H1 (cell line): Measurements from ENCODE around the gene ACTR3C. TPM values are rescaled to one million over a fixed set of nuclear protein-coding genes. Genes with fewer than 3 reads are reported as not detected.
A peak's percentile ranks its signal among the peaks of the same experiment; 100 is the strongest.

ENCODE experiments used
- CTCF ChIA-PET: fragments of 300-600 bp; sonication (Branson Sonifier 250); formaldehyde crosslinking; loops from one replicate; lab custom pipeline; 2021; ENCODE audit not compliant: partially characterized antibody; lab: Charles Lee
- POLR2A ChIA-PET: fragments of 300-600 bp; sonication (Branson Sonifier 250); formaldehyde crosslinking; loops from one replicate; lab custom pipeline; 2021; ENCODE audit warnings: inconsistent platforms; ENCODE audit not compliant: partially characterized antibody; lab: Charles Lee
- DNase-seq, 2 experiments: peaks; one replicate each; pipeline versions ENCODE4 v3.0.0 to v3.0.0-alpha.2; 2010 to 2022; ENCODE audit warnings: low spot score in 2 of 2, low read depth in 1 of 2, mixed read lengths in 1 of 2
- FAIRE-seq: peaks from 2 replicates; lab custom pipeline; 2011; peaks lifted over from hg19 to GRCh38; lab: Jason Lieb, UNC
- H2AFZ ChIP-seq: 2 replicates; pipeline ENCODE4 v1.8.1; 2012; ENCODE audit warnings: low read length, inconsistent platforms
- H2AK5ac ChIP-seq: 2 replicates; pipeline ENCODE4 v1.6.1; 2013; ENCODE audit warnings: low read depth, low read length
- H2BK120ac ChIP-seq: replicated peaks from 2 replicates; pipeline ENCODE3; 2013; ENCODE audit warnings: low read depth, low read length, inconsistent platforms
- H2BK12ac ChIP-seq: 2 replicates; pipeline ENCODE4 v1.6.1; 2013; ENCODE audit warnings: low read depth, low read length
- H2BK15ac ChIP-seq: 2 replicates; pipeline ENCODE4 v1.6.1; 2013; ENCODE audit warnings: low read length
- H2BK20ac ChIP-seq: 2 replicates; pipeline ENCODE4 v1.6.1; 2013; ENCODE audit warnings: low read length
- H2BK5ac ChIP-seq: 2 replicates; pipeline ENCODE4 v1.6.1; 2013; ENCODE audit warnings: low read depth, low read length
- H3K14ac ChIP-seq: 2 replicates; pipeline ENCODE4 v1.6.1; 2013; ENCODE audit warnings: inconsistent platforms; ENCODE audit not compliant: insufficient read length
- H3K18ac ChIP-seq: 2 replicates; pipeline ENCODE4 v1.6.1; 2013; ENCODE audit warnings: low read length; ENCODE audit errors: extremely low read depth
- H3K23ac ChIP-seq: 2 replicates; pipeline ENCODE4 v1.6.1; 2013; ENCODE audit warnings: inconsistent platforms; ENCODE audit not compliant: insufficient read length
- H3K23me2 ChIP-seq: 2 replicates; pipeline ENCODE4 v1.6.1; 2013; ENCODE audit warnings: low read depth, low read length
- H3K27ac ChIP-seq: 2 replicates; pipeline ENCODE4 v1.6.1; 2011; ENCODE audit warnings: low read depth, low read length, inconsistent platforms
- H3K27me3 ChIP-seq, 4 experiments: replicated peaks in 1 of 4; 1 replicate in 1 of 4; 2 replicates in 3 of 4; pipeline versions ENCODE4 v1.6.1 to v1.8.1; 2011 to 2013; ENCODE audit warnings: low read length in 3 of 4, mild to moderate bottlenecking in 3 of 4, inconsistent platforms in 2 of 4, mixed read lengths in 2 of 4, moderate library complexity in 1 of 4; ENCODE audit not compliant: control insufficient read depth in 3 of 4, insufficient read depth in 3 of 4; ENCODE audit errors: extremely low read depth in 1 of 4
- H3K36me3 ChIP-seq, 4 experiments: 2 replicates each; pipeline versions ENCODE4 v1.6.1 to v1.8.1; 2011 to 2013; ENCODE audit warnings: mild to moderate bottlenecking in 4 of 4, low read length in 3 of 4, moderate library complexity in 2 of 4, control low read depth in 1 of 4, inconsistent platforms in 1 of 4; ENCODE audit not compliant: insufficient read depth in 4 of 4, control insufficient read depth in 2 of 4
- H3K4ac ChIP-seq: replicated peaks from 2 replicates; pipeline ENCODE3; 2013; ENCODE audit warnings: low read length, low read depth, mixed read lengths, inconsistent platforms; ENCODE audit not compliant: insufficient read length
- H3K4me1 ChIP-seq, 4 experiments: replicated peaks in 1 of 4; 1 replicate in 1 of 4; 2 replicates in 3 of 4; pipeline versions ENCODE4 v1.6.1 to v1.8.1; 2011 to 2013; ENCODE audit warnings: low read length in 3 of 4, inconsistent platforms in 2 of 4, mixed read lengths in 1 of 4; ENCODE audit not compliant: insufficient read depth in 4 of 4, control insufficient read depth in 3 of 4
- H3K4me2 ChIP-seq, 2 experiments: 2 replicates each; pipeline versions ENCODE4 v1.6.1 to v1.8.1; 2011 to 2013; ENCODE audit warnings: low read depth in 2 of 2, low read length in 2 of 2, control low read depth in 1 of 2, inconsistent platforms in 1 of 2, mild to moderate bottlenecking in 1 of 2; ENCODE audit not compliant: insufficient read depth in 1 of 2
- H3K4me3 ChIP-seq, 4 experiments: fragments of 200-600, 300-600 bp in 1 of 4; sonication (generic), shearing (Covaris generic), sonication (Bioruptor Twin) in 1 of 4; 2 replicates each; pipeline versions ENCODE4 v1.5.1 to v1.8.1; 2011 to 2016; ENCODE audit warnings: low read length in 4 of 4, low read depth in 3 of 4, control low read depth in 2 of 4, inconsistent platforms in 2 of 4, mild to moderate bottlenecking in 2 of 4, mixed read lengths in 1 of 4, moderate library complexity in 1 of 4; ENCODE audit not compliant: insufficient read depth in 2 of 4; ENCODE audit errors: extremely low read depth in 1 of 4
- H3K56ac ChIP-seq: replicated peaks from 2 replicates; pipeline ENCODE3; 2013; ENCODE audit warnings: low read depth, mild to moderate bottlenecking, mixed read lengths, low read length, inconsistent platforms; ENCODE audit not compliant: insufficient read length
- H3K79me1 ChIP-seq: 2 replicates; pipeline ENCODE4 v1.6.1; 2013; ENCODE audit warnings: low read depth, low read length, control low read depth
- H3K79me2 ChIP-seq, 2 experiments: 2 replicates each; pipeline versions ENCODE4 v1.6.1 to v1.8.1; 2012 to 2013; ENCODE audit warnings: low read length in 2 of 2, mild to moderate bottlenecking in 2 of 2, inconsistent platforms in 1 of 2; ENCODE audit not compliant: insufficient read depth in 2 of 2, control insufficient read depth in 1 of 2
- H3K9ac ChIP-seq, 4 experiments: replicated peaks in 1 of 4; 1 replicate in 1 of 4; 2 replicates in 3 of 4; pipeline versions ENCODE4 v1.6.1 to v1.8.1; 2011 to 2013; ENCODE audit warnings: low read depth in 3 of 4, low read length in 3 of 4, control low read depth in 2 of 4, mild to moderate bottlenecking in 2 of 4, moderate library complexity in 2 of 4, inconsistent platforms in 1 of 4; ENCODE audit errors: extremely low read depth in 1 of 4
- H3K9me3 ChIP-seq, 2 experiments: 2 replicates each; pipeline versions ENCODE4 v1.6.1 to v1.8.1; 2012 to 2013; ENCODE audit warnings: mild to moderate bottlenecking in 2 of 2, moderate library complexity in 2 of 2, control low read depth in 1 of 2, inconsistent platforms in 1 of 2, low read depth in 1 of 2, low read length in 1 of 2, mixed read lengths in 1 of 2; ENCODE audit not compliant: insufficient read depth in 2 of 2
- H4K20me1 ChIP-seq, 2 experiments: replicated peaks in 1 of 2; 2 replicates each; pipeline versions ENCODE3 to v1.8.1; 2011 to 2013; ENCODE audit warnings: inconsistent platforms in 2 of 2, low read length in 2 of 2, mild to moderate bottlenecking in 1 of 2; ENCODE audit not compliant: insufficient read depth in 2 of 2, control insufficient read depth in 1 of 2
- H4K5ac ChIP-seq: 2 replicates; pipeline ENCODE4 v1.6.1; 2013; ENCODE audit warnings: low read length, low read depth, mixed read lengths, inconsistent platforms; ENCODE audit not compliant: insufficient read length
- H4K8ac ChIP-seq: 2 replicates; pipeline ENCODE4 v1.8.0; 2013; ENCODE audit warnings: mild to moderate bottlenecking, moderate library complexity, low read length, inconsistent platforms; ENCODE audit not compliant: insufficient read depth; ENCODE audit errors: extremely low read depth
- H4K91ac ChIP-seq: replicated peaks from 2 replicates; pipeline ENCODE3; 2013; ENCODE audit warnings: low read length, mixed read lengths, inconsistent platforms; ENCODE audit not compliant: insufficient read length
- CHD2 ChIP-seq: IDR thresholded peaks from 2 replicates; pipeline ENCODE4 v1.6.1; 2012; ENCODE audit warnings: low read length, improper control_type of control experiment
- JUND ChIP-seq: IDR thresholded peaks from 2 replicates; pipeline ENCODE4 v1.6.1; 2011; ENCODE audit warnings: mild to moderate bottlenecking, improper control_type of control experiment, low read length
- KDM1A ChIP-seq: fragments of 200-600, 300-600 bp; sonication (generic); IDR thresholded peaks from 2 replicates; pipeline ENCODE4 v1.7.1; 2016; ENCODE audit warnings: mild to moderate bottlenecking, low read length, borderline replicate concordance
- KDM5A ChIP-seq: fragments of 200-600 bp; IDR thresholded peaks from 2 replicates; pipeline ENCODE4 v1.7.1; 2012; ENCODE audit warnings: mild to moderate bottlenecking, low read length, inconsistent platforms, mixed read lengths
- PHF8 ChIP-seq: fragments of 200-600 bp; sonication (generic); conservative IDR thresholded peaks from 2 replicates; pipeline ENCODE4 v1.7.1; 2012; ENCODE audit warnings: low read depth, mild to moderate bottlenecking, inconsistent platforms, low read length, moderate library complexity
- POLR2A ChIP-seq, 2 experiments: IDR thresholded peaks; 1 replicate in 1 of 2; 2 replicates in 1 of 2; pipeline ENCODE4 v1.6.1; 2011; ENCODE audit warnings: low read depth in 2 of 2, low read length in 2 of 2, mild to moderate bottlenecking in 2 of 2; ENCODE audit errors: control extremely low read depth in 1 of 2
- POLR2AphosphoS5 ChIP-seq: IDR thresholded peaks from 2 replicates; pipeline ENCODE4 v1.6.1; 2011; ENCODE audit warnings: low read depth, low read length
- POU5F1 ChIP-seq: IDR thresholded peaks from 2 replicates; pipeline ENCODE4 v1.6.1; 2011; ENCODE audit warnings: low read depth, mild to moderate bottlenecking, low read length, moderate library complexity
- RAD21 ChIP-seq, 2 experiments: IDR thresholded peaks in 1 of 2; conservative IDR thresholded peaks in 1 of 2; 2 replicates each; pipeline ENCODE4 v1.6.1; 2011; ENCODE audit warnings: low read depth in 2 of 2, low read length in 2 of 2, improper control_type of control experiment in 1 of 2, inconsistent platforms in 1 of 2, mild to moderate bottlenecking in 1 of 2, moderate library complexity in 1 of 2
- TAF1 ChIP-seq: IDR thresholded peaks from 2 replicates; pipeline ENCODE4 v1.6.1; 2011; ENCODE audit warnings: mild to moderate bottlenecking, low read depth, low read length
- YY1 ChIP-seq: IDR thresholded peaks from 2 replicates; pipeline ENCODE4 v1.6.1; 2011; ENCODE audit warnings: low read depth, mild to moderate bottlenecking, low read length
- WGBS, 2 experiments: shearing (Covaris generic) in 1 of 2; methylation state at CpG; one replicate each; pipeline versions ENCODE4 v1.1.6 to v1.1.7; 2013 to 2015; ENCODE audit warnings: low lambda C conversion rate in 2 of 2, mixed read lengths in 2 of 2, inconsistent platforms in 1 of 2, low coverage in 1 of 2, missing lambda C conversion rate in 1 of 2; ENCODE audit not compliant: insufficient replicate concordance in 2 of 2, insufficient coverage in 1 of 2, insufficient read length in 1 of 2; ENCODE audit errors: extremely low coverage in 1 of 2, missing lambda C conversion rate in 1 of 2; 5-methylcytosine and 5-hydroxymethylcytosine counted together
- polyA plus RNA-seq, 7 experiments: library from polyadenylated mRNA; depleted of rRNA in 3 of 7; stranded (reverse) in 5 of 7; unstranded in 2 of 7; fragments of >200 nt in 5 of 7; fragments of 200-250 nt in 2 of 7; gene quantifications; 1 replicate in 5 of 7; 2 replicates in 1 of 7; 4 replicates in 1 of 7; pipeline versions ENCODE4 v1.2.1 to v1.2.3, GENCODE V29; 2011 to 2013; ENCODE audit warnings: missing spikeins in 2 of 7, mixed read lengths in 2 of 7
- total RNA-seq: library from RNA; stranded (reverse); fragmentation: NEBNext Ultra II Directional; extraction: Animal tissue kit (Norgen Biotek cat#: 25700); gene quantifications from 2 replicates; pipeline ENCODE4 v1.2.1, GENCODE V29; 2021
- TF ChIP-seq, protein P1 (sequence below): IDR thresholded peaks from 2 replicates; pipeline ENCODE4 v1.6.1; 2012; ENCODE audit warnings: inconsistent platforms

ACTR3C gene
- total and polyA plus RNA-seq, 2 of the 8 experiments (the other 6 are each of a cell fraction or from before 2014, with no cell fraction given), result 1.5 TPM; not detected in 1

DNA sequence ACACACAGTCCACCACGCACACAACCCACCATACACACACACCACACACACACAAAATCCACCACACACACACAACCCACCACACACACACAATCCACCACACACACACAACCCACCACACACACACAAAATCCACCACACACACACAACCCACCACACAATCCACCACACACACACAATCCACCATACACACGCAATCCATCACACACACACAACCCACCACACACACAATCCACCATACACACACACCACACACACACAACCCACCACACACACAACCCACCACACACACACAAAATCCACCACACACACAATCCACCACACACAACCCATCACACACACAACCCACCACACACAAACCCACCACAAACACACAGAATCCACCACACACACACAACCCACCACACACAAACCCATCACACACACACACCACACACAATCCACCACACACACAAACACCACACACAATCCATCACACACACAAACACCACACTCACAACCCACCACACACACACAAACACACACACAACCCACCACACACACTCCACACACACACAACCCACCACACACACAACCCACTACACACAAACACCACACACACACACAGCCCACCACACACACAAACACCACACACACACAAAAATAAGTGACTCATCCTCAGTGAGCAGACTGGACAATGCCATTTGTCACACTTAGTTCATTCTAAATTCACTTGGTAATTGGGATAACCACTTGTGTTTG lies 36.4 kb upstream of the ACTR3C start:
- H3K23me2 ChIP-seq, result peaks cover 13% of the 10 kb centered on the region; the same call in 1 of the 2 replicates
- no peak overlapping the region for H3K18ac ChIP-seq
- H3K23ac ChIP-seq, result no peak overlapping the region
- H2AK5ac ChIP-seq, result peak overlapping the region; percentile 94
- H3K56ac ChIP-seq, result peak overlapping the region; percentile 97
- peak overlapping the region; percentile 61 for H4K91ac ChIP-seq
- H4K5ac ChIP-seq, result no peak overlapping the region
- CTCF ChIA-PET, result interaction anchor here (1.7 kb wide), 1 partner anchor 20 kb away, joined by 5 read pairs; no protein-coding TSS in a partner anchor
- no peaks in the 10 kb centered on the region for H3K36me3 ChIP-seq
- H4K8ac ChIP-seq, result peak overlapping the region; percentile 78; the same call in 1 of the 2 replicates
- no peak overlapping the region for H2AFZ ChIP-seq
- no peak overlapping the region for H3K4me3 ChIP-seq
- H2BK5ac ChIP-seq, result no peak overlapping the region
- H3K79me2 ChIP-seq, result no peaks in the 10 kb centered on the region
- no peak overlapping the region; a peak in 1 of 7 replicates for H3K9ac ChIP-seq
- H2BK20ac ChIP-seq, result peak overlapping the region; percentile 88; the same call in 1 of the 2 replicates
- H2BK12ac ChIP-seq, result peak overlapping the region; percentile 89
- H3K27ac ChIP-seq, result no peak overlapping the region
- POLR2A ChIA-PET, result interaction anchor here (3.8 kb wide), 1 partner anchor 13 kb away, joined by 43 read pairs; no protein-coding TSS in a partner anchor
- FAIRE-seq, result no peak
- H3K4me2 ChIP-seq, result no peak overlapping the region
- no peaks in the 10 kb centered on the region; a peak in 1 of 7 replicates for H3K27me3 ChIP-seq
- no peaks in the 10 kb centered on the region; the same call in 1 of the 2 replicates for H3K79me1 ChIP-seq
- peak overlapping the region; percentile 22 for H2BK120ac ChIP-seq
- DNase-seq, result no peak
- no peak overlapping the region for H3K14ac ChIP-seq
- 84 to 100% methylated on average over 1 to 2 of the region's 2 CpGs for WGBS, 2 experiments
- H3K4ac ChIP-seq, result no peak overlapping the region
- H4K20me1 ChIP-seq, result peaks cover 0 to 5% of the 10 kb centered on the region in 2 experiments
- H2BK15ac ChIP-seq, result peak overlapping the region; percentile 98; the same call in 1 of the 2 replicates
- H3K4me1 ChIP-seq, result peaks cover 12 to 18% (median 16%) of the 10 kb centered on the region in 4 experiments
- H3K9me3 ChIP-seq, result no peaks in the 10 kb centered on the region
- no peak for TF ChIP-seq CHD2
- TF ChIP-seq, protein P1, sequence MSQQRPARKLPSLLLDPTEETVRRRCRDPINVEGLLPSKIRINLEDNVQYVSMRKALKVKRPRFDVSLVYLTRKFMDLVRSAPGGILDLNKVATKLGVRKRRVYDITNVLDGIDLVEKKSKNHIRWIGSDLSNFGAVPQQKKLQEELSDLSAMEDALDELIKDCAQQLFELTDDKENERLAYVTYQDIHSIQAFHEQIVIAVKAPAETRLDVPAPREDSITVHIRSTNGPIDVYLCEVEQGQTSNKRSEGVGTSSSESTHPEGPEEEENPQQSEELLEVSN, result no peak
- TF ChIP-seq YY1, result no peak
- no peak for TF ChIP-seq KDM5A
- no peak for TF ChIP-seq POLR2AphosphoS5
- TF ChIP-seq KDM1A, result no peak
- TF ChIP-seq POU5F1, result no peak
- no peak for TF ChIP-seq JUND
- no peak for TF ChIP-seq PHF8
- no peak for TF ChIP-seq RAD21 (IDR thresholded peaks at IDR 0.05 in 1 of 2, conservative IDR thresholded peaks at IDR 0.05 in 1 of 2; ENCODE audit: low read depth in 2 of 2, low read length in 2 of 2)
- TF ChIP-seq TAF1, result no peak
- no peak for TF ChIP-seq POLR2A (IDR thresholded peaks at IDR 0.05; ENCODE audit: control extremely low read depth in 1 of 2, low read depth in 2 of 2, low read length in 2 of 2)
